GM12864 (cell line): ENCODE results near the gene PTTG1.

Experiments used
- DNase-seq: peaks from one replicate; pipeline ENCODE4 v3.0.0-alpha.2; 2011; ENCODE audit warnings: low read depth
- H3K4me3 ChIP-seq: 2 replicates; pipeline ENCODE4 v1.5.1; 2011; ENCODE audit warnings: mild to moderate bottlenecking, low read depth, low read length, control low read depth
- TF ChIP-seq, protein P1 (sequence below): IDR thresholded peaks from 2 replicates; pipeline ENCODE4 v1.5.1; 2011; ENCODE audit warnings: low read depth, mild to moderate bottlenecking, moderate library complexity, low read length, control low read depth, inconsistent platforms; ENCODE audit errors: missing control alignments

PTTG1 gene

DNA sequence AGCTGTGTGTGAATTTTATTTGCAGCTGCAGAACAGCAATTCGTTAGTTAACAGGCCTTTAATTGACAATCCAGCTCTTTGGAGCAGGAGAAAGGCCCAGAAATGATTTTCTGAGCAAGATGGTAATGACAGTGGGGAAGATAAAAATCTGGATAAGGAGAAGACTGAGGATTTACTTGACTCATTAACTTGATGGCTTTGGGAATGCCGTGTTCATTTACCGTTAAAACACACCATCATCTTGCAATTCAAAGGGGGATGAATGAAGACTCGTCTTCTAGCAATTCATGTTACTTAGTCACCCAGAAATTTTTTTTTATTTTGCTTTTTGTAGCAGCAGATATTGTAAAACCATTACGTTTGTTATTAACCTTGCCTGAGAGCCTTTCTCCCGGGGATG lies 52.0 kb downstream of the PTTG1 start:
- H3K4me3 ChIP-seq = no peak overlapping the region
- DNase-seq = no peak
- TF ChIP-seq, protein P1, sequence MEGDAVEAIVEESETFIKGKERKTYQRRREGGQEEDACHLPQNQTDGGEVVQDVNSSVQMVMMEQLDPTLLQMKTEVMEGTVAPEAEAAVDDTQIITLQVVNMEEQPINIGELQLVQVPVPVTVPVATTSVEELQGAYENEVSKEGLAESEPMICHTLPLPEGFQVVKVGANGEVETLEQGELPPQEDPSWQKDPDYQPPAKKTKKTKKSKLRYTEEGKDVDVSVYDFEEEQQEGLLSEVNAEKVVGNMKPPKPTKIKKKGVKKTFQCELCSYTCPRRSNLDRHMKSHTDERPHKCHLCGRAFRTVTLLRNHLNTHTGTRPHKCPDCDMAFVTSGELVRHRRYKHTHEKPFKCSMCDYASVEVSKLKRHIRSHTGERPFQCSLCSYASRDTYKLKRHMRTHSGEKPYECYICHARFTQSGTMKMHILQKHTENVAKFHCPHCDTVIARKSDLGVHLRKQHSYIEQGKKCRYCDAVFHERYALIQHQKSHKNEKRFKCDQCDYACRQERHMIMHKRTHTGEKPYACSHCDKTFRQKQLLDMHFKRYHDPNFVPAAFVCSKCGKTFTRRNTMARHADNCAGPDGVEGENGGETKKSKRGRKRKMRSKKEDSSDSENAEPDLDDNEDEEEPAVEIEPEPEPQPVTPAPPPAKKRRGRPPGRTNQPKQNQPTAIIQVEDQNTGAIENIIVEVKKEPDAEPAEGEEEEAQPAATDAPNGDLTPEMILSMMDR = no peak

DNA sequence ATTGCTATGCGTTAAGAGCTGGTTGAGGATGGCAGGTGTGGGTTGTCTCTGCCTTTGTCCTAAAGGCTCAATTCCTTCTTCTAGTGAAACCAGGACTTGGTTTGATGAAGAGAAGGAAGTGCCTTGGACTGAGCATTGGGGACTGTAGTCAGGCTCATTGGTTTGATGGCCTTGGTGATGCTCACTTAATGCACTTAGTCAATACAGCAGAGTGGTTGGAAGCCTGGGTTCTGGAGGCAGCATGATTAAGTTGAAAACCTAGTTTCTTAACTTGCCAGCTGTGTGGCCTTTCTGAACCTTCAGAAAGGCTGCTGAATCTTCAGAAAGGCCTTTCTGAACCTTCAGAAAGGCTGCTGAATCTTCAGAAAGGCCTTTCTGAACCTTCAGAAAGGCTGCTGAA lies 52.4 kb downstream of the PTTG1 start:
- H3K4me3 ChIP-seq = no peak overlapping the region
- TF ChIP-seq, protein P1 = no peak
- no peak for DNase-seq

DNA sequence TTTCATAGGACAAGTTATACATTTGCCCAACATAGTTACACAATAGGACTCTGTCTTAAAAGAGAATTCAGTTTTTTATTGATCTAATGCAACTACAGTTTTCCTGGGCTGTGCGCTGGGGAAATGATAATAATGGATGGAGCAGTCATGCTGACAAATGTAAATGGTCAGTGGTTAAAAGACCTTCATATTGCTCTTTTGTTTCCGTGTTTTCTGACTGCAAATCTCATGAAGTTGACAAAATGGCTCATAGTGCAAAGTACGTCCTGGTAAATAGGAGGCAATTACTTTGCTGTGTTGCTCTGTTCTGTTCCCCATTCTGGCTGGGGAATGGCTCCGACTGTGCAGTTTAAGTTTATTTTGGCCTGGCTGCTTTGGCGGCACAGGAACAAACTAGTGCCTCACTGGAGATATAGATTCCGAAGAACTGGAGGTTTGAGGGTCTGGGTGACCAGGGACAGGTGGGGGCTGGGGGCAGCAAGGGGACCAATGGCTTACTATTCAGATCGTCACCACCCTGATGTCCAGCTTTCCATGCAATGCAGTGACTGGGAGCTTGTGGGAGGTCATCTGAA lies 54.3 kb downstream of the PTTG1 start:
- DNase-seq = no peak
- H3K4me3 ChIP-seq = no peak overlapping the region
- TF ChIP-seq, protein P1 = no peak

DNA sequence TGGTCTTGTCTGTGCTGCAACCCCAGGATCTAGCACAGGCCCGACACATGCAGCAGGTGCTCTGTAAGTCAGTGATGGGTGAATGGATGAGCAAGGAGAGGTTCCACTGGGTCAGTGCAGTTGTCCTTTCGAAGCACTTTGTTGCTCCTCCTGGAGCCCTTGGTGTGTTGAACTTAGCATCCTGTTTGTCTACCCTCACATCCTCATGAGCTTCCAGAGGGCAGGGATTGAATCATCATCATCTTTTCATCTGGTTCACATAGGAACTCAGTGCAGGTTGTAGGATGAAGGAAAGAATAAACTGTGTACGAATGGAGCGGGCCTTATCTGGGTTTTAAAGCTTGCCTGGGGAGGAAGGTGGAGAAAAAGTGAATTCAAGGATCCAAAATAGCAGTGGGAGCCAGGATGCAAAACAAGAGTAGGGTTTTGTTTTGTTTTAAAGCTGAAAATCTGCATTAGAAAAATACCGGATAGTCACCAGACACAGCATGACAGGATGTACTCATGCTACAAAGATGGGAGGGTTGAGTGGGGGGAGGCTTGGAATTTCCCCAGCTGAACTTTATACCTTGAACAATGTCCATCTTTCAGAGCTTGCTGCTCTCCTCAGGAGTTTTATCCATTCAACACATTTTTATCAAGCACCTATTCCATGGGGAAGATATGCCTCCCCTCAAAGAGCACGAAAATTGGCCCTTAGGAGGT lies 55.8 kb downstream of the PTTG1 start:
- no peak overlapping the region for H3K4me3 ChIP-seq
- DNase-seq = no peak
- TF ChIP-seq, protein P1 = no peak

DNA sequence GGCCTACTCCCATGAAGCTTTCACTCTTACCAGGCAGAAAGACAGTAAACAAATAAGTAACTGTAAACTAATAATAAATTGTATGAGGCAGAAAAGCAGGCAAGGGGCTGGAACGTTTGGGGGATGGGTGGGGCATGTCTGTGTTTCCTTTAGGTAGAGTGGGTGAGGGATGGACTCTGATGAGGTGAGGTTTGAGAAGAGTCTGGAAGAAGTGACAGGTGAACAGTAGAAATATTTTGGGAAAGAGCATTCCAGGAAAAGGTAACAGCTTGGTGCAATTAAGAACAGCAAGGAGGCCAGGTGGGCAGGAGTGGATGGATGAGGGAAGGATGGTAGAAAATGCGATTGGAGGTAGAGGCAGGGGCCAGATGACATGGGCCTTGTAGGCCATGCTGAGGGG lies 56.5 kb downstream of the PTTG1 start:
- H3K4me3 ChIP-seq = no peak overlapping the region
- no peak for DNase-seq
- TF ChIP-seq, protein P1 = no peak
